ENCODE data around the gene CISH. TPM values are rescaled to one million over a fixed set of nuclear protein-coding genes. Genes with fewer than 3 reads are reported as not detected.

CISH gene
- total RNA-seq, 2 donors from 2014 or later = 4.1 to 13.3 TPM

DNA sequence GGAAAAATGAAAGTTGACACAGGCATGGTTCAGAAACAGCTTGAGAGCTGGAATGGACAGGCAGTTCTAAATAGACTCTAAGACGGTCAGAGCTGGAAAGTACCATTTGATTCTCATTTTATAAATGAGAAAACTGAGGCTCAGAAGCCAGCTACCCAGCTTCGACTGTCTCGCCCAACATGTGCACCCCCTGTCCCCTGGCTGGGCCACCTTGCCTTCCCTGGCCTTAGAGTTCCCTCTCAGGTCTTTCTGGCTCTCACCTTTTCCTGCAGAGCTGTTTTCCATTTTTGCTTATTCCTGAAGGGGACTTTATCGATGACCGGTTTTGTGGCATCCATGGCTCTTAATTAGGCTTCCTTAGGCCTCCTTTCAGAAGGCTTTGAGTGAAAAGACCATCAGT lies 45.8 kb upstream of the CISH start:
- Histone ChIP-seq H3K4me3 (no peak overlapping the region), H3K4me1 (ENCODE audit: control insufficient read depth in 1 of 2, low read depth in 2 of 2) (no peaks in the 10 kb centered on the region), H3K9me3 (no peaks in the 10 kb centered on the region), H3K27ac (no peak overlapping the region), H3K36me3 (no peaks in the 10 kb centered on the region), H3K27me3 (replicated peaks; ENCODE audit: insufficient read depth) (no peaks in the 10 kb centered on the region)
- no peak for ATAC-seq (ENCODE audit: insufficient number of reproducible peaks, low FRiP score, low read depth)
- no peak for DNase-seq (ENCODE audit: low spot score)
- TF ChIP-seq, protein P1, sequence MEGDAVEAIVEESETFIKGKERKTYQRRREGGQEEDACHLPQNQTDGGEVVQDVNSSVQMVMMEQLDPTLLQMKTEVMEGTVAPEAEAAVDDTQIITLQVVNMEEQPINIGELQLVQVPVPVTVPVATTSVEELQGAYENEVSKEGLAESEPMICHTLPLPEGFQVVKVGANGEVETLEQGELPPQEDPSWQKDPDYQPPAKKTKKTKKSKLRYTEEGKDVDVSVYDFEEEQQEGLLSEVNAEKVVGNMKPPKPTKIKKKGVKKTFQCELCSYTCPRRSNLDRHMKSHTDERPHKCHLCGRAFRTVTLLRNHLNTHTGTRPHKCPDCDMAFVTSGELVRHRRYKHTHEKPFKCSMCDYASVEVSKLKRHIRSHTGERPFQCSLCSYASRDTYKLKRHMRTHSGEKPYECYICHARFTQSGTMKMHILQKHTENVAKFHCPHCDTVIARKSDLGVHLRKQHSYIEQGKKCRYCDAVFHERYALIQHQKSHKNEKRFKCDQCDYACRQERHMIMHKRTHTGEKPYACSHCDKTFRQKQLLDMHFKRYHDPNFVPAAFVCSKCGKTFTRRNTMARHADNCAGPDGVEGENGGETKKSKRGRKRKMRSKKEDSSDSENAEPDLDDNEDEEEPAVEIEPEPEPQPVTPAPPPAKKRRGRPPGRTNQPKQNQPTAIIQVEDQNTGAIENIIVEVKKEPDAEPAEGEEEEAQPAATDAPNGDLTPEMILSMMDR (IDR thresholded peaks at IDR 0.05) = no peak

GRCh38 chr3:50656417-50657195 lies 45.0 kb upstream of the CISH start:
- Histone ChIP-seq H3K36me3 (no peaks in the 10 kb centered on the region), H3K27me3 (replicated peaks; ENCODE audit: insufficient read depth) (no peaks in the 10 kb centered on the region), H3K4me3 (no peak overlapping the region), H3K27ac (no peak overlapping the region), H3K9me3 (no peaks in the 10 kb centered on the region), H3K4me1 (ENCODE audit: control insufficient read depth in 1 of 2, low read depth in 2 of 2) (no peaks in the 10 kb centered on the region)
- no peak for ATAC-seq (ENCODE audit: insufficient number of reproducible peaks, low FRiP score, low read depth)
- TF ChIP-seq, protein P1 (IDR thresholded peaks at IDR 0.05) = no peak
- DNase-seq (ENCODE audit: low spot score) = no peak

GRCh38 chr3:50655009-50655830 lies 43.6 kb upstream of the CISH start:
- no peak overlapping the region for H3K27ac ChIP-seq
- H3K27me3 ChIP-seq (replicated peaks; ENCODE audit: insufficient read depth) = no peaks in the 10 kb centered on the region
- H3K4me1 ChIP-seq (ENCODE audit: control insufficient read depth in 1 of 2, low read depth in 2 of 2) = no peaks in the 10 kb centered on the region
- H3K9me3 ChIP-seq = no peaks in the 10 kb centered on the region
- H3K4me3 ChIP-seq = no peak overlapping the region
- TF ChIP-seq, protein P1 (IDR thresholded peaks at IDR 0.05) = no peak
- ATAC-seq (ENCODE audit: insufficient number of reproducible peaks, low FRiP score, low read depth) (no peak), DNase-seq (ENCODE audit: low spot score) (no peak)
- no peaks in the 10 kb centered on the region for H3K36me3 ChIP-seq

- Histone ChIP-seq H3K4me3 (no peak overlapping the region), H3K36me3 (no peaks in the 10 kb centered on the region), H3K4me1 (ENCODE audit: control insufficient read depth in 1 of 2, low read depth in 2 of 2) (peaks cover 0 to 8% of the 10 kb centered on the region in 2 donors), H3K27ac (no peak overlapping the region), H3K9me3 (no peaks in the 10 kb centered on the region), H3K27me3 (replicated peaks; ENCODE audit: insufficient read depth) (no peaks in the 10 kb centered on the region)
- TF ChIP-seq, protein P1 (IDR thresholded peaks at IDR 0.05) = no peak
- DNase-seq (ENCODE audit: low spot score) (no peak), ATAC-seq (ENCODE audit: insufficient number of reproducible peaks, low FRiP score, low read depth) (no peak)
Measured at GRCh38 chr3:50653937-50654595, 42.5 kb upstream of the CISH start.

- TF ChIP-seq, protein P1 (IDR thresholded peaks at IDR 0.05) = no peak
- DNase-seq (ENCODE audit: low spot score) (no peak), ATAC-seq (ENCODE audit: insufficient number of reproducible peaks, low FRiP score, low read depth) (no peak)
- H3K4me3 ChIP-seq = no peak overlapping the region
- H3K4me1 ChIP-seq (ENCODE audit: control insufficient read depth in 1 of 2, low read depth in 2 of 2) = peaks cover 0 to 11% of the 10 kb centered on the region in 2 donors
- H3K27ac ChIP-seq = no peak overlapping the region
- H3K36me3 ChIP-seq = no peaks in the 10 kb centered on the region
- H3K9me3 ChIP-seq = no peaks in the 10 kb centered on the region
- H3K27me3 ChIP-seq (replicated peaks; ENCODE audit: insufficient read depth) = no peaks in the 10 kb centered on the region
Measured at GRCh38 chr3:50652709-50653108, 41.1 kb upstream of the CISH start.

All from thoracic aorta (tissue), 2 donors.